ENCODE data around the gene USP6NL. TPM values are rescaled to one million over a fixed set of nuclear protein-coding genes. Genes with fewer than 3 reads are reported as not detected.

The USP6NL gene
- total RNA-seq, 4 donors from 2014 or later = 3.8 to 21.9 (median 17.0) TPM

- DNase-seq = no peak
- no peaks in the 10 kb centered on the region for H3K4me1 ChIP-seq
- intact Hi-C loops (cut with DNase I; ENCODE audit: low total_unique reads) = no loop called here
- no peak overlapping the region for H3K4me3 ChIP-seq
- no peaks in the 10 kb centered on the region for H3K9me3 ChIP-seq
- TF ChIP-seq CTCF (IDR thresholded peaks at IDR 0.05) = no peak
- no peak for TF ChIP-seq POLR2A (IDR thresholded peaks at IDR 0.05)
- no peaks in the 10 kb centered on the region for H3K27me3 ChIP-seq
- H3K36me3 ChIP-seq = no peaks in the 10 kb centered on the region
- no peak overlapping the region for H3K27ac ChIP-seq
Measured at GRCh38 chr10:11647676-11648075, 36.2 kb upstream of the USP6NL start.

- Histone ChIP-seq H3K27me3 (no peaks in the 10 kb centered on the region), H3K4me3 (no peak overlapping the region), H3K27ac (no peak overlapping the region), H3K36me3 (no peaks in the 10 kb centered on the region), H3K4me1 (no peaks in the 10 kb centered on the region), H3K9me3 (no peaks in the 10 kb centered on the region)
- DNase-seq = no peak
- TF ChIP-seq POLR2A (IDR thresholded peaks at IDR 0.05) (no peak), CTCF (IDR thresholded peaks at IDR 0.05) (no peak)
- intact Hi-C loops (cut with DNase I; ENCODE audit: low total_unique reads) = no loop called here
Measured at GRCh38 chr10:11646450-11646849, 35.0 kb upstream of the USP6NL start.

GRCh38 chr10:11643039-11643438 lies 31.6 kb upstream of the USP6NL start:
- no peak overlapping the region for H3K27ac ChIP-seq
- intact Hi-C loops (cut with DNase I; ENCODE audit: low total_unique reads) = no loop called here
- H3K36me3 ChIP-seq = no peaks in the 10 kb centered on the region
- H3K4me3 ChIP-seq = no peak overlapping the region
- H3K9me3 ChIP-seq = no peaks in the 10 kb centered on the region
- DNase-seq = no peak
- TF ChIP-seq POLR2A (IDR thresholded peaks at IDR 0.05) (no peak), CTCF (IDR thresholded peaks at IDR 0.05) (no peak)
- H3K4me1 ChIP-seq = no peaks in the 10 kb centered on the region
- H3K27me3 ChIP-seq = no peaks in the 10 kb centered on the region

- no peak for DNase-seq
- no peak overlapping the region for H3K4me3 ChIP-seq
- intact Hi-C loops (cut with DNase I; ENCODE audit: low total_unique reads) = no loop called here
Measured at GRCh38 chr10:11642566-11642965, 31.1 kb upstream of the USP6NL start.

More at GRCh38 chr10:11642566-11642965, 31.1 kb upstream of the USP6NL start:
- Histone ChIP-seq H3K27ac (no peak overlapping the region), H3K9me3 (no peaks in the 10 kb centered on the region), H3K4me1 (no peaks in the 10 kb centered on the region), H3K27me3 (no peaks in the 10 kb centered on the region), H3K36me3 (no peaks in the 10 kb centered on the region)
- TF ChIP-seq CTCF (IDR thresholded peaks at IDR 0.05) (no peak), POLR2A (IDR thresholded peaks at IDR 0.05) (no peak)

All from uterus (tissue), 4 donors.